WTC11 (cell line): ENCODE results near the gene COLEC12. TPM values are rescaled to one million over a fixed set of nuclear protein-coding genes. Genes with fewer than 3 reads are reported as not detected.

ENCODE experiments used
- ATAC-seq: fragments of 200-7000 bp; cut with Tn5 transposase; 2 replicates; pipeline ENCODE4 v1.10.0; 2021; ENCODE audit warnings: mild to moderate bottlenecking, moderate library complexity
- CTCF ChIA-PET: fragments of 300-600 bp; sonication (Branson Sonifier 250); formaldehyde crosslinking; loops from one replicate; lab custom pipeline; 2021; ENCODE audit warnings: antibody characterized with exemption; lab: Charles Lee
- POLR2A ChIA-PET: fragments of 350-600 bp; sonication (Branson Sonifier 250); formaldehyde crosslinking; loops from one replicate; lab custom pipeline; 2021; ENCODE audit warnings: antibody characterized with exemption; lab: Charles Lee
- DNase-seq: peaks from one replicate; pipeline ENCODE4 v3.0.0; 2021; ENCODE audit warnings: low spot score
- H3K27ac Mint-ChIP-seq: 2 replicates; pipeline ENCODE4 v1.8.0; 2021; ENCODE audit warnings: mixed read lengths
- H3K27me3 Mint-ChIP-seq: 2 replicates; pipeline ENCODE4 v1.8.0; 2021; ENCODE audit warnings: low read depth, mild to moderate bottlenecking, moderate library complexity, mixed read lengths
- H3K36me3 Mint-ChIP-seq: 2 replicates; pipeline ENCODE4 v1.8.0; 2021; ENCODE audit warnings: mixed read lengths
- H3K4me1 Mint-ChIP-seq: 2 replicates; pipeline ENCODE4 v1.8.0; 2022; ENCODE audit warnings: mixed read lengths
- H3K4me3 Mint-ChIP-seq: 2 replicates; pipeline ENCODE4 v1.8.0; 2021; ENCODE audit warnings: mild to moderate bottlenecking, moderate library complexity, mixed read lengths
- H3K9me3 Mint-ChIP-seq: 2 replicates; pipeline ENCODE4 v1.8.0; 2021; ENCODE audit warnings: mixed read lengths
- CREB1 ChIP-seq: sonication (generic); formaldehyde crosslinking; IDR thresholded peaks from 2 replicates; pipeline ENCODE4 v1.8.0; 2023; ENCODE audit warnings: mild to moderate bottlenecking, missing genetic modification reagents
- CREM ChIP-seq: sonication (generic); formaldehyde crosslinking; IDR thresholded peaks from 2 replicates; pipeline ENCODE4 v1.8.1; 2022; ENCODE audit warnings: mild to moderate bottlenecking, missing genetic modification reagents, moderate library complexity
- CTCF ChIP-seq: fragments of 200-600 bp; IDR thresholded peaks from 2 replicates; pipeline ENCODE4 v1.8.0; 2022; ENCODE audit warnings: antibody characterized with exemption
- ESRRA ChIP-seq: sonication (generic); formaldehyde crosslinking; IDR thresholded peaks from 2 replicates; pipeline ENCODE4 v1.8.1; 2022; ENCODE audit warnings: mild to moderate bottlenecking, missing genetic modification reagents, borderline replicate concordance
- FOXJ3 ChIP-seq: sonication (generic); formaldehyde crosslinking; IDR thresholded peaks from 2 replicates; pipeline ENCODE4 v1.9.0; 2021; ENCODE audit warnings: missing genetic modification reagents, mild to moderate bottlenecking, borderline replicate concordance
- FOXK1 ChIP-seq: sonication (generic); formaldehyde crosslinking; IDR thresholded peaks from 2 replicates; pipeline ENCODE4 v1.8.0; 2022; ENCODE audit warnings: mild to moderate bottlenecking, moderate library complexity, missing genetic modification reagents
- GTF2I ChIP-seq: fragments of 250-450 bp; sonication (Bioruptor Pico); conservative IDR thresholded peaks from 2 replicates; pipeline ENCODE4 v1.4.0; 2021; ENCODE audit warnings: mild to moderate bottlenecking
- HMGXB4 ChIP-seq: sonication (generic); formaldehyde crosslinking; IDR thresholded peaks from 2 replicates; pipeline ENCODE4 v1.8.1; 2023; ENCODE audit warnings: mild to moderate bottlenecking, moderate library complexity, missing genetic modification reagents
- MYBL2 ChIP-seq: sonication (generic); formaldehyde crosslinking; IDR thresholded peaks from 2 replicates; pipeline ENCODE4 v1.8.1; 2023; ENCODE audit warnings: mild to moderate bottlenecking, moderate library complexity, missing genetic modification reagents
- PRRX2 ChIP-seq: fragments of 250-450 bp; sonication (Bioruptor Pico); IDR thresholded peaks from 2 replicates; pipeline ENCODE4 v1.8.0; 2021; ENCODE audit warnings: mild to moderate bottlenecking
- STAT6 ChIP-seq: sonication (generic); formaldehyde crosslinking; conservative IDR thresholded peaks from 2 replicates; pipeline ENCODE4 v1.8.1; 2023; ENCODE audit warnings: mild to moderate bottlenecking, low read depth, missing genetic modification reagents, moderate library complexity
- ZNF138 ChIP-seq: sonication (generic); formaldehyde crosslinking; conservative IDR thresholded peaks from 2 replicates; pipeline ENCODE4 v1.8.1; 2022; ENCODE audit warnings: mild to moderate bottlenecking, moderate library complexity, missing genetic modification reagents
- ZNF263 ChIP-seq: sonication (generic); formaldehyde crosslinking; IDR thresholded peaks from 2 replicates; pipeline ENCODE4 v1.8.1; 2022; ENCODE audit warnings: low read depth, mild to moderate bottlenecking, moderate library complexity, missing genetic modification reagents
- ZNF423 ChIP-seq: fragments of 250-450 bp; sonication (Bioruptor Pico); IDR thresholded peaks from 2 replicates; pipeline ENCODE4 v2.1.2; 2022; ENCODE audit warnings: mild to moderate bottlenecking, moderate library complexity
- ZSCAN18 ChIP-seq: fragments of 250-450 bp; sonication (Bioruptor Pico); IDR thresholded peaks from 2 replicates; pipeline ENCODE4 v2.1.2; 2022; ENCODE audit warnings: mild to moderate bottlenecking, moderate library complexity
- total RNA-seq: library from RNA; stranded (reverse); gene quantifications from 3 replicates; pipeline ENCODE4 v1.2.3, GENCODE V29; 2021
- TF ChIP-seq, protein P1 (sequence below): fragments of 250-450 bp; sonication (Bioruptor Pico); IDR thresholded peaks from 2 replicates; pipeline ENCODE4 v1.9.0; 2021; ENCODE audit warnings: mild to moderate bottlenecking
- TF ChIP-seq, protein P2 (sequence below): sonication (generic); formaldehyde crosslinking; IDR thresholded peaks from 2 replicates; pipeline ENCODE4 v1.8.1; 2023; ENCODE audit warnings: mild to moderate bottlenecking, missing genetic modification reagents, moderate library complexity
- TF ChIP-seq, protein P3 (sequence below): sonication (generic); formaldehyde crosslinking; IDR thresholded peaks from 2 replicates; pipeline ENCODE4 v1.8.1; 2022; ENCODE audit warnings: low read depth, mild to moderate bottlenecking, moderate library complexity, missing genetic modification reagents, borderline replicate concordance
- TF ChIP-seq, protein P4 (sequence below): fragments of 250-450 bp; sonication (Bioruptor Pico); IDR thresholded peaks from 2 replicates; pipeline ENCODE4 v1.9.0; 2021; ENCODE audit warnings: mild to moderate bottlenecking, borderline replicate concordance

The COLEC12 gene
- total RNA-seq, 1 experiment from 2014 or later, result 0.48 TPM

DNA sequence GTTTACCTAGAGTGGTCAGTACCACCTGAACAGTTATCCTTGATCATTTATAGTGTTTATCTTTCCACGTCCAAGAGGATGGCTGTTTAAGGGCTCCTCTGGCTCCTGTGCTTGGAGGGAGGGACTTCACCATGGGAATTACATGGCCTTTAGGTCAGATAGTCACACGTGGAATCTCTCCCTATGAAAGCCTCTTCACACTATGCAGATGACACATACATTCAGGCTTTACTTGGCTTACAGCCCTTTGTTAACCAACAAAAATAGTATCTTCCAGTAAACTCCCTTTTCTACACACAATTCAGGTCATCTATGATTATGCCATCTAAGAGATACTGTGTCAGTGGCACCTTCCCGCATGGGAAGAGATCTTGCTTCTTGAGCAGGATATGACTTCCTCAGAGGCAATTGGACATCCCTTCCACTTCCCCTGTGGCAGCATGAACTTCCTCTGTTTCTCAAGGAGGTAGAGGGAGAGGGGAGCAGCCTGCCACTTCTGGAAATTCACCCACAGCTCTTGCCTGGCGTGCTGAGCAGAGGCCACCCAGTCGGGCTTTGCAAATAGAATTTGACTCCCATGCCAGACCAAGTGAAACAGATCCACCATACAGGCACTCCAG is 53.5 kb downstream of the COLEC12 start (continued):
- TF ChIP-seq, protein P1, sequence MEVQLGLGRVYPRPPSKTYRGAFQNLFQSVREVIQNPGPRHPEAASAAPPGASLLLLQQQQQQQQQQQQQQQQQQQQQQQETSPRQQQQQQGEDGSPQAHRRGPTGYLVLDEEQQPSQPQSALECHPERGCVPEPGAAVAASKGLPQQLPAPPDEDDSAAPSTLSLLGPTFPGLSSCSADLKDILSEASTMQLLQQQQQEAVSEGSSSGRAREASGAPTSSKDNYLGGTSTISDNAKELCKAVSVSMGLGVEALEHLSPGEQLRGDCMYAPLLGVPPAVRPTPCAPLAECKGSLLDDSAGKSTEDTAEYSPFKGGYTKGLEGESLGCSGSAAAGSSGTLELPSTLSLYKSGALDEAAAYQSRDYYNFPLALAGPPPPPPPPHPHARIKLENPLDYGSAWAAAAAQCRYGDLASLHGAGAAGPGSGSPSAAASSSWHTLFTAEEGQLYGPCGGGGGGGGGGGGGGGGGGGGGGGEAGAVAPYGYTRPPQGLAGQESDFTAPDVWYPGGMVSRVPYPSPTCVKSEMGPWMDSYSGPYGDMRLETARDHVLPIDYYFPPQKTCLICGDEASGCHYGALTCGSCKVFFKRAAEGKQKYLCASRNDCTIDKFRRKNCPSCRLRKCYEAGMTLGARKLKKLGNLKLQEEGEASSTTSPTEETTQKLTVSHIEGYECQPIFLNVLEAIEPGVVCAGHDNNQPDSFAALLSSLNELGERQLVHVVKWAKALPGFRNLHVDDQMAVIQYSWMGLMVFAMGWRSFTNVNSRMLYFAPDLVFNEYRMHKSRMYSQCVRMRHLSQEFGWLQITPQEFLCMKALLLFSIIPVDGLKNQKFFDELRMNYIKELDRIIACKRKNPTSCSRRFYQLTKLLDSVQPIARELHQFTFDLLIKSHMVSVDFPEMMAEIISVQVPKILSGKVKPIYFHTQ (CRISPR knock-in tag), result no peak
- TF ChIP-seq STAT6 (CRISPR knock-in tag) (no peak), PRRX2 (no peak), FOXK1 (CRISPR knock-in tag) (no peak), MYBL2 (CRISPR knock-in tag) (no peak), ZNF263 (no peak), ZNF138 (CRISPR knock-in tag) (no peak), CREB1 (CRISPR knock-in tag) (no peak), GTF2I (CRISPR knock-in tag) (no peak), ZNF423 (CRISPR knock-in tag) (no peak), CREM (CRISPR knock-in tag) (no peak)
- TF ChIP-seq, protein P2, sequence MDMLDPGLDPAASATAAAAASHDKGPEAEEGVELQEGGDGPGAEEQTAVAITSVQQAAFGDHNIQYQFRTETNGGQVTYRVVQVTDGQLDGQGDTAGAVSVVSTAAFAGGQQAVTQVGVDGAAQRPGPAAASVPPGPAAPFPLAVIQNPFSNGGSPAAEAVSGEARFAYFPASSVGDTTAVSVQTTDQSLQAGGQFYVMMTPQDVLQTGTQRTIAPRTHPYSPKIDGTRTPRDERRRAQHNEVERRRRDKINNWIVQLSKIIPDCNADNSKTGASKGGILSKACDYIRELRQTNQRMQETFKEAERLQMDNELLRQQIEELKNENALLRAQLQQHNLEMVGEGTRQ (CRISPR knock-in tag), result no peak
- TF ChIP-seq, protein P3, sequence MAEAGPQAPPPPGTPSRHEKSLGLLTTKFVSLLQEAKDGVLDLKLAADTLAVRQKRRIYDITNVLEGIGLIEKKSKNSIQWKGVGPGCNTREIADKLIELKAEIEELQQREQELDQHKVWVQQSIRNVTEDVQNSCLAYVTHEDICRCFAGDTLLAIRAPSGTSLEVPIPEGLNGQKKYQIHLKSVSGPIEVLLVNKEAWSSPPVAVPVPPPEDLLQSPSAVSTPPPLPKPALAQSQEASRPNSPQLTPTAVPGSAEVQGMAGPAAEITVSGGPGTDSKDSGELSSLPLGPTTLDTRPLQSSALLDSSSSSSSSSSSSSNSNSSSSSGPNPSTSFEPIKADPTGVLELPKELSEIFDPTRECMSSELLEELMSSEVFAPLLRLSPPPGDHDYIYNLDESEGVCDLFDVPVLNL (CRISPR knock-in tag), result no peak

- no peak overlapping the region for H3K4me3 Mint-ChIP-seq
- POLR2A ChIA-PET, result no interaction called here
- DNase-seq (no peak), ATAC-seq (no peak)
- H3K9me3 Mint-ChIP-seq, result peaks cover under 1% of the 10 kb centered on the region
- no peaks in the 10 kb centered on the region for H3K36me3 Mint-ChIP-seq
- CTCF ChIA-PET, result no interaction called here
- H3K27ac Mint-ChIP-seq, result no peak overlapping the region
- no peaks in the 10 kb centered on the region for H3K4me1 Mint-ChIP-seq
- no peaks in the 10 kb centered on the region for H3K27me3 Mint-ChIP-seq
- TF ChIP-seq, protein P4, sequence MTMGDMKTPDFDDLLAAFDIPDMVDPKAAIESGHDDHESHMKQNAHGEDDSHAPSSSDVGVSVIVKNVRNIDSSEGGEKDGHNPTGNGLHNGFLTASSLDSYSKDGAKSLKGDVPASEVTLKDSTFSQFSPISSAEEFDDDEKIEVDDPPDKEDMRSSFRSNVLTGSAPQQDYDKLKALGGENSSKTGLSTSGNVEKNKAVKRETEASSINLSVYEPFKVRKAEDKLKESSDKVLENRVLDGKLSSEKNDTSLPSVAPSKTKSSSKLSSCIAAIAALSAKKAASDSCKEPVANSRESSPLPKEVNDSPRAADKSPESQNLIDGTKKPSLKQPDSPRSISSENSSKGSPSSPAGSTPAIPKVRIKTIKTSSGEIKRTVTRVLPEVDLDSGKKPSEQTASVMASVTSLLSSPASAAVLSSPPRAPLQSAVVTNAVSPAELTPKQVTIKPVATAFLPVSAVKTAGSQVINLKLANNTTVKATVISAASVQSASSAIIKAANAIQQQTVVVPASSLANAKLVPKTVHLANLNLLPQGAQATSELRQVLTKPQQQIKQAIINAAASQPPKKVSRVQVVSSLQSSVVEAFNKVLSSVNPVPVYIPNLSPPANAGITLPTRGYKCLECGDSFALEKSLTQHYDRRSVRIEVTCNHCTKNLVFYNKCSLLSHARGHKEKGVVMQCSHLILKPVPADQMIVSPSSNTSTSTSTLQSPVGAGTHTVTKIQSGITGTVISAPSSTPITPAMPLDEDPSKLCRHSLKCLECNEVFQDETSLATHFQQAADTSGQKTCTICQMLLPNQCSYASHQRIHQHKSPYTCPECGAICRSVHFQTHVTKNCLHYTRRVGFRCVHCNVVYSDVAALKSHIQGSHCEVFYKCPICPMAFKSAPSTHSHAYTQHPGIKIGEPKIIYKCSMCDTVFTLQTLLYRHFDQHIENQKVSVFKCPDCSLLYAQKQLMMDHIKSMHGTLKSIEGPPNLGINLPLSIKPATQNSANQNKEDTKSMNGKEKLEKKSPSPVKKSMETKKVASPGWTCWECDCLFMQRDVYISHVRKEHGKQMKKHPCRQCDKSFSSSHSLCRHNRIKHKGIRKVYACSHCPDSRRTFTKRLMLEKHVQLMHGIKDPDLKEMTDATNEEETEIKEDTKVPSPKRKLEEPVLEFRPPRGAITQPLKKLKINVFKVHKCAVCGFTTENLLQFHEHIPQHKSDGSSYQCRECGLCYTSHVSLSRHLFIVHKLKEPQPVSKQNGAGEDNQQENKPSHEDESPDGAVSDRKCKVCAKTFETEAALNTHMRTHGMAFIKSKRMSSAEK (CRISPR knock-in tag), result no peak
- TF ChIP-seq ZNF423 (CRISPR knock-in tag) (no peak), ESRRA (CRISPR knock-in tag) (no peak), HMGXB4 (no peak), PRRX2 (no peak), CTCF (no peak), FOXJ3 (CRISPR knock-in tag) (no peak), ZSCAN18 (CRISPR knock-in tag) (no peak)
These were observed 55.4 kb downstream of the COLEC12 start for GRCh38 chr18:445055-445454.
